ENCODE results near the gene IKZF1.

The IKZF1 gene

GRCh38 chr7:50357426-50357825 lies 52.9 kb downstream of the IKZF1 start:
- no peak for DNase-seq

GRCh38 chr7:50358041-50358705 lies 53.7 kb downstream of the IKZF1 start:
- no peak for DNase-seq

- DNase-seq = no peak
These were observed 54.3 kb downstream of the IKZF1 start for GRCh38 chr7:50358779-50359178.

- no peak for DNase-seq
These were observed 54.9 kb downstream of the IKZF1 start for GRCh38 chr7:50359258-50359994.

GRCh38 chr7:50359995-50360925 lies 55.7 kb downstream of the IKZF1 start:
- no peak for DNase-seq

- no peak for DNase-seq
These were observed 57.6 kb downstream of the IKZF1 start for GRCh38 chr7:50362142-50362541.

GRCh38 chr7:50362712-50363282 lies 58.3 kb downstream of the IKZF1 start:
- DNase-seq = no peak

- DNase-seq = no peak
These were observed 59.0 kb downstream of the IKZF1 start for GRCh38 chr7:50363327-50364060.

- no peak for DNase-seq
These were observed 60.1 kb downstream of the IKZF1 start for GRCh38 chr7:50364645-50365044.

GRCh38 chr7:50366311-50366710 lies 61.8 kb downstream of the IKZF1 start:
- DNase-seq = no peak

- no peak for DNase-seq
These were observed 62.6 kb downstream of the IKZF1 start for GRCh38 chr7:50367100-50367499.

GRCh38 chr7:50367570-50367969 lies 63.1 kb downstream of the IKZF1 start:
- no peak for DNase-seq

GRCh38 chr7:50368366-50368765 lies 63.9 kb downstream of the IKZF1 start:
- no peak for DNase-seq

GRCh38 chr7:50369143-50370026 lies 64.9 kb downstream of the IKZF1 start:
- no peak for DNase-seq

GRCh38 chr7:50370884-50371283 lies 66.4 kb downstream of the IKZF1 start:
- DNase-seq = no peak

GRCh38 chr7:50371551-50372021 lies 67.1 kb downstream of the IKZF1 start:
- no peak for DNase-seq

GRCh38 chr7:50372923-50373322 lies 68.4 kb downstream of the IKZF1 start:
- DNase-seq = no peak

- DNase-seq = no peak
These were observed 71.7 kb downstream of the IKZF1 start for GRCh38 chr7:50376056-50376820.

- DNase-seq = no peak
These were observed 72.8 kb downstream of the IKZF1 start for GRCh38 chr7:50377356-50377755.

GRCh38 chr7:50379082-50379481 lies 74.6 kb downstream of the IKZF1 start:
- no peak for DNase-seq
